Measurements from ENCODE around the gene CTAGE6. TPM values are rescaled to one million over a fixed set of nuclear protein-coding genes. Genes with fewer than 3 reads are reported as not detected.
"Not testable (repeated sequence)": the region's sequence is repeated elsewhere in the genome, so short reads cannot be mapped to it uniquely, and the experiment has no call there.

The CTAGE6 gene
- total RNA-seq, 1 experiment from 2014 or later = not detected

DNA sequence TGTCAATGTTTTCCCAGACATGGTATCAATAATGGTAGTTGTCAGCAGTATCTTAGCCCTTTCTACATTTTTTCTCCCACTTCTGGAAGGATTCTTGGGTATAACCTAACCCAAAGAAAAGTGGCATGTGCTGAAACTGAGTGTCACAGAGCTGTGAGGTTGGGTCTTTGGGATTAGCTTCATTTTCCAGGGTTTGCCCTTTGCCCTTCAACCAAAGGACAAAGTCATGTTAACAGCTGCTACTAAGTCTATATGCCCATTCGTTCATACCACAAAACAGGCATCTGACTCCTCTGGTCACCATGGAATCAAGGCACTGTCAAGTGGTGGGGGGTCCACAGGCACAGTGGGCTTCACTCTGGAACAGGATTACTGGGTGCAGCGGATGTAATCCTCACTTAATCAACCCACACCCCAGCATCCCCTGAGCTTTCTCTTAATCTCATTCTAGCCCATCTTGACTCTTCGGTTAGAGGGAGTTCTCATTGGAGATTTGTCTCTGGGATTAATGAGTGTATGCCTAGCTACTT is 29.1 kb downstream of the CTAGE6 start:
- Histone ChIP-seq H2AFZ (no peak overlapping the region), H3K27me3 (ENCODE audit: insufficient read depth, low read depth) (no peaks in the 10 kb centered on the region), H3K9me2 (ENCODE audit: insufficient read depth) (no peaks in the 10 kb centered on the region), H4K20me1 (ENCODE audit: insufficient read depth) (no peaks in the 10 kb centered on the region), H3K4me1 (replicated peaks; ENCODE audit: insufficient read depth) (no peaks in the 10 kb centered on the region), H3K4me3 (no peak overlapping the region), H3K27ac (no peak overlapping the region), H3K79me2 (ENCODE audit: low read depth) (no peaks in the 10 kb centered on the region), H3K4me2 (no peak overlapping the region), H3K9me3 (ENCODE audit: insufficient read depth, low read depth) (no peaks in the 10 kb centered on the region), H3F3A (ENCODE audit: insufficient read depth, low read depth) (no peaks in the 10 kb centered on the region), H3K36me3 (ENCODE audit: low read depth) (no peaks in the 10 kb centered on the region)
- intact Hi-C loops (cut with micrococcal nuclease; ENCODE audit: unreplicated experiment) = no loop called here
- no peak for DNase-seq
- POLR2A ChIA-PET (ENCODE audit: unreplicated experiment) = no interaction called here
- TF ChIP-seq EZH2 (IDR thresholded peaks at IDR 0.05; ENCODE audit: low read depth) = no peak
- TF ChIP-seq, protein P1, sequence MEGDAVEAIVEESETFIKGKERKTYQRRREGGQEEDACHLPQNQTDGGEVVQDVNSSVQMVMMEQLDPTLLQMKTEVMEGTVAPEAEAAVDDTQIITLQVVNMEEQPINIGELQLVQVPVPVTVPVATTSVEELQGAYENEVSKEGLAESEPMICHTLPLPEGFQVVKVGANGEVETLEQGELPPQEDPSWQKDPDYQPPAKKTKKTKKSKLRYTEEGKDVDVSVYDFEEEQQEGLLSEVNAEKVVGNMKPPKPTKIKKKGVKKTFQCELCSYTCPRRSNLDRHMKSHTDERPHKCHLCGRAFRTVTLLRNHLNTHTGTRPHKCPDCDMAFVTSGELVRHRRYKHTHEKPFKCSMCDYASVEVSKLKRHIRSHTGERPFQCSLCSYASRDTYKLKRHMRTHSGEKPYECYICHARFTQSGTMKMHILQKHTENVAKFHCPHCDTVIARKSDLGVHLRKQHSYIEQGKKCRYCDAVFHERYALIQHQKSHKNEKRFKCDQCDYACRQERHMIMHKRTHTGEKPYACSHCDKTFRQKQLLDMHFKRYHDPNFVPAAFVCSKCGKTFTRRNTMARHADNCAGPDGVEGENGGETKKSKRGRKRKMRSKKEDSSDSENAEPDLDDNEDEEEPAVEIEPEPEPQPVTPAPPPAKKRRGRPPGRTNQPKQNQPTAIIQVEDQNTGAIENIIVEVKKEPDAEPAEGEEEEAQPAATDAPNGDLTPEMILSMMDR (conservative IDR thresholded peaks at IDR 0.05) = no peak
- CTCF ChIA-PET = no interaction called here
- BruUV-seq (replicated peaks) = no TSS peak

DNA sequence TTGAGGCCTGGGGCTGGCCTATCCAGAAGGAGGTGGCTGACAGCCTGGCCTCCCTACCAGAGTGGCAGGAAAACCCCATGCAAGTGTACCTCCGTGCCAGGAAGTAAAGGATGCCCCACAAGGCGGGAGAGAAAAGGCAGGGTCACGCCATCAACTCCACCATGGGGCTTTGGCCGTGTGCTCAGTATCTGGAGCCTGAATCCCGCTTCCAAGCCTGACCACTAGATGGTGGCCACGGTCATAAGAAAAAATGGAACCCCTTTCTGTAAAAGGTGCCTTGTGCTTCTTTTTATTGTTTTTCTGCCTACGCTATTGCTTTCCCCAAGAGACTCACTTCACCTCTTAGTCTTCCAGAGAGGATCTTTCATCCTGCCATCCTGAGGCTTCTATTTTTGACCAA is 29.9 kb downstream of the CTAGE6 start:
- H3K4me2 ChIP-seq; H3K4me3 ChIP-seq; H3K4me1 ChIP-seq (replicated peaks; ENCODE audit: insufficient read depth); H3F3A ChIP-seq (ENCODE audit: insufficient read depth, low read depth); POLR2A ChIA-PET (ENCODE audit: unreplicated experiment); H3K79me2 ChIP-seq (ENCODE audit: low read depth); H4K20me1 ChIP-seq (ENCODE audit: insufficient read depth); H3K9me2 ChIP-seq (ENCODE audit: insufficient read depth); H2AFZ ChIP-seq; H3K36me3 ChIP-seq (ENCODE audit: low read depth); H3K27me3 ChIP-seq (ENCODE audit: insufficient read depth, low read depth); BruUV-seq (replicated peaks); DNase-seq; H3K9me3 ChIP-seq (ENCODE audit: insufficient read depth, low read depth); H3K27ac ChIP-seq; CTCF ChIA-PET; intact Hi-C loops (cut with micrococcal nuclease; ENCODE audit: unreplicated experiment): not testable (repeated sequence)

DNA sequence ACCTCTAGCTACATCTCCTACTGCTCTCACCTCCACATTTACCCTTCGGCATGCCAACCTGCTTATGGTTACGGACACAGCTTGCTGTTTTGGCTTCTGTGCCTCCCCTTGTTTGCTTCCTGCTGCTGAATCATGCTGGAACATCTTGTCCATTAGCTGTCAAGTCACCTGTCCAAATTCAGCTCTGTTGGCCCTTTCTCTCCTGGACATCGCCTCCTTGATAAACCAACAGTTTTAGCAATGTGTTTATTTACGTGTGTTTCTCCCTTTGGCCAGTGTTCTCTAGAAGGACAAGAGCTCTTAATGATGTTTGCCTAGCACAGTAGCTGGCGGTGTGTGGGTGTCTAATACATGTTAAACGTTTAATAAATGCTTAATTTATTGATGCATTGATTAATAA is 31.4 kb downstream of the CTAGE6 start:
- H3K27me3 ChIP-seq (ENCODE audit: insufficient read depth, low read depth); H4K20me1 ChIP-seq (ENCODE audit: insufficient read depth); CTCF ChIA-PET; H3K9me2 ChIP-seq (ENCODE audit: insufficient read depth); H3K79me2 ChIP-seq (ENCODE audit: low read depth); H3K4me3 ChIP-seq; H3K36me3 ChIP-seq (ENCODE audit: low read depth); POLR2A ChIA-PET (ENCODE audit: unreplicated experiment); H3K4me1 ChIP-seq (replicated peaks; ENCODE audit: insufficient read depth); BruUV-seq (replicated peaks); H3K27ac ChIP-seq; H3K4me2 ChIP-seq; intact Hi-C loops (cut with micrococcal nuclease; ENCODE audit: unreplicated experiment); H2AFZ ChIP-seq; H3F3A ChIP-seq (ENCODE audit: insufficient read depth, low read depth); DNase-seq; H3K9me3 ChIP-seq (ENCODE audit: insufficient read depth, low read depth): not testable (repeated sequence)

DNA sequence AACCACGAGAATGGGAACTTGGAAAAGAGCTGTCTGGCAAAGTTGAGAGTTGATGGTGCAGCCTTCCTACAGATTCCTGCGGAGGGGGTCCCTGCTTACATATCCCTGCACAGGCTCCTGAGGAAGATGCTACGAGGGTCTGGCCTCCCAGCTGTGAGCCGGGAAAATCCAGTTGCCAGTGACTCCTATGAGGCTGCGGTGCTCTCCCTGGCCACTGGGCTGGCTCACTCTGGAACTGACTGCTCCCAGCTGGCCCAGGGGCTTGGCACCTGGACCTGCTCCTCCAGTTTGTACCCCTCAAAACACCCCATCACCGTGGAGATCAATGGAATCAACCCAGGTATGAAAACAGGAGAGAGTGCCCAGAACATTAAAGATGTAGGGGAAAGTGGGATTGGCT is 37.2 kb downstream of the CTAGE6 start:
- H2AFZ ChIP-seq; H3K36me3 ChIP-seq (ENCODE audit: low read depth); H3F3A ChIP-seq (ENCODE audit: insufficient read depth, low read depth); DNase-seq; H3K27me3 ChIP-seq (ENCODE audit: insufficient read depth, low read depth); H3K9me2 ChIP-seq (ENCODE audit: insufficient read depth); H3K27ac ChIP-seq; intact Hi-C loops (cut with micrococcal nuclease; ENCODE audit: unreplicated experiment); POLR2A ChIA-PET (ENCODE audit: unreplicated experiment); H4K20me1 ChIP-seq (ENCODE audit: insufficient read depth); CTCF ChIA-PET; H3K4me1 ChIP-seq (replicated peaks; ENCODE audit: insufficient read depth); H3K4me3 ChIP-seq; H3K4me2 ChIP-seq; BruUV-seq (replicated peaks); H3K79me2 ChIP-seq (ENCODE audit: low read depth); H3K9me3 ChIP-seq (ENCODE audit: insufficient read depth, low read depth): not testable (repeated sequence)

DNA sequence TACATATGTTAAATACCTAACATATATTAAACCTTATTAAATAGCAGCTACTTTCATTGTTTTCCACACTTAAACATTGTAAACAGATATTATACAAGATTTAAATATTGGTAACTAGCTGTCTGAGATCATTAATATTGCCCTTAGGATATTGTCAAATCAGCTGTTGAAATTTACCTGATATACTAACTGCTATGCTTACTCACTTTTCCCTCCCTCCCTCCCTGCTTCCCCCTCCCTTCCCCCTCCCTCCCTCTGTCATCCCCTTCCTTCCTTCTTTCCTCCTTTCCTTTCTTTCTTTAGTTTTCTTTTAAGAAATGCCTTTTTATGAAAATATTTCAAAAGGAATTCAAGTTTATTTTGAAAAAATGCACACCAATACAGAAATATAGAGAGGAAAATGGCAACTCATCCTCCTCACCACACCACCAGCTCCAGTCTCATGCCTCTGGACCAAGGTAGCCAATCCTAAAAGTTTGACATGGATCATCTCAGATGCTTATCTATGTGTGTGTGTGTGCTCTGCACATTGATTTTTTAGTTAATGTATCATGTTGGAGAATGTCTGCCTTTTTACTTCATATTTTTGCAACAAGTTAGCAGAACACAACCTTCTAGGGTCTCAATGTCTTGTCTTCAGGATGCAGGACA is 41.8 kb downstream of the CTAGE6 start:
- H3K4me3 ChIP-seq; H3K79me2 ChIP-seq (ENCODE audit: low read depth); intact Hi-C loops (cut with micrococcal nuclease; ENCODE audit: unreplicated experiment); H3K4me2 ChIP-seq; POLR2A ChIA-PET (ENCODE audit: unreplicated experiment); H3K27ac ChIP-seq; H3K27me3 ChIP-seq (ENCODE audit: insufficient read depth, low read depth); H3K4me1 ChIP-seq (replicated peaks; ENCODE audit: insufficient read depth); CTCF ChIA-PET; H3K9me2 ChIP-seq (ENCODE audit: insufficient read depth); H3K36me3 ChIP-seq (ENCODE audit: low read depth); H3K9me3 ChIP-seq (ENCODE audit: insufficient read depth, low read depth); H2AFZ ChIP-seq; BruUV-seq (replicated peaks); H3F3A ChIP-seq (ENCODE audit: insufficient read depth, low read depth); DNase-seq; H4K20me1 ChIP-seq (ENCODE audit: insufficient read depth): not testable (repeated sequence)

DNA sequence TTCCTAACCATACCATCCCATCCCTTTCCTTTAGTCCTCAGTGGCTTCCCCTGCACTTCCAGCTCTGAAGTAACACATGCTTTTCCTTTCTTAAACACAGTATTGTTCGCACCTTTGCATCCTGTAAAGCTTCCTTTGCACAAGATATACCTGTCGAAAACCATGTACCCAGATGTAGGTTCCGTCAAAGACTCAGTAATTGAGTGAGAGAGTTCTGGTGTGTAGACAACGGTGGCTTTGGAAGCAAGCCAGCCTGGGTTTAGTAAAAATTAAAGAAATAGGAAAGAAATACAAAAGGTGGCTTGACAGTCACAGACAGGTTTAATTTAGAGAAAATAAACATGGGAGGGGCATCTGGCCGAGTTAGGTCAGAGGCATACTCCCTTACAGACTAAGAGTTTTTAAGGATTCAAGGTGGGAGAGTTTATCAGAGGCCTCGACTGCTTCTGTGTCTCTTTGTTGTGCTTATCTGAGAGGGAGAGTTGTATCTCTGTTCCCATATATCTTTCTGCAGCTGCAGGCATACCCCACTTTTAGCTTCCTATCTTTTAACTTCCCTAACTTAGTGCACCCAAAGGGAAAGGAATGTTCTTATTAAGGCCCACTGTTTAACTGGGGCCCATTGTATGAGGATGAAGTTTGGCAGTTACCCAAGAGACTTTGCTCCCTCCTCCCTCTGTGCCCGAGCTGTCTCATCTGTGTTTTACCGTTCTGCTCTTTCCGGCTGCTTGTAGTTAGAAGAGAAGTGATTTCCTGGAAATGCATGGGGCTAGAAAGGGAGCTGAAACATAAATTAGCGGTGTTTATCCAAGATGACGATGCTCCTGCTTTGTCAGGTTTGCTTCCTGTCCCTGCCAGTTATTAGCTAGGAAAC is 42.7 kb downstream of the CTAGE6 start:
- POLR2A ChIA-PET (ENCODE audit: unreplicated experiment); CTCF ChIA-PET; H3K9me2 ChIP-seq (ENCODE audit: insufficient read depth); intact Hi-C loops (cut with micrococcal nuclease; ENCODE audit: unreplicated experiment); BruUV-seq (replicated peaks); H3K79me2 ChIP-seq (ENCODE audit: low read depth); H3K4me1 ChIP-seq (replicated peaks; ENCODE audit: insufficient read depth); H3K4me2 ChIP-seq; DNase-seq; H3F3A ChIP-seq (ENCODE audit: insufficient read depth, low read depth); H4K20me1 ChIP-seq (ENCODE audit: insufficient read depth); H3K27ac ChIP-seq; H3K36me3 ChIP-seq (ENCODE audit: low read depth); H3K27me3 ChIP-seq (ENCODE audit: insufficient read depth, low read depth); H3K4me3 ChIP-seq; H3K9me3 ChIP-seq (ENCODE audit: insufficient read depth, low read depth); H2AFZ ChIP-seq: not testable (repeated sequence)
